Common myeloid progenitor, CD34-positive (primary cell): ENCODE measurements around the gene BIRC5.

Experiments used
- CTCF ChIA-PET: fragments of 350-600 bp; sonication (Branson Sonifier 250); formaldehyde crosslinking; loops from one replicate; lab custom pipeline; 2021; ENCODE audit warnings: antibody characterized with exemption; lab: Charles Lee
- POLR2A ChIA-PET: fragments of 350-600 bp; sonication (Branson Sonifier 250); formaldehyde crosslinking; loops from one replicate; lab custom pipeline; 2021; ENCODE audit warnings: antibody characterized with exemption; lab: Charles Lee
- DNase-seq, 3 donors: peaks; one replicate each; pipeline versions ENCODE4 v3.0.0 to v3.0.0-alpha.2; 2013
- H3K27ac ChIP-seq, 2 experiments: 1 replicate in 1 of 2; 2 replicates in 1 of 2; pipeline ENCODE4 v1.7.0; 2013; ENCODE audit warnings: inconsistent platforms in 2 of 2, low read length in 2 of 2, mild to moderate bottlenecking in 2 of 2, low read depth in 1 of 2, moderate library complexity in 1 of 2; ENCODE audit not compliant: severe bottlenecking in 2 of 2, insufficient read depth in 1 of 2, poor library complexity in 1 of 2
- H3K27me3 ChIP-seq, 5 experiments: replicated peaks in 2 of 5; 1 replicate in 3 of 5; 2 replicates in 2 of 5; pipeline versions ENCODE4 v1.6.1 to v1.7.0; 2013; ENCODE audit warnings: low read length in 4 of 5, mild to moderate bottlenecking in 2 of 5, moderate library complexity in 2 of 5, inconsistent platforms in 1 of 5; ENCODE audit not compliant: insufficient read depth in 5 of 5, control insufficient read depth in 4 of 5
- H3K36me3 ChIP-seq, 4 experiments: 1 replicate in 2 of 4; 2 replicates in 2 of 4; pipeline versions ENCODE4 v1.6.1 to v1.7.0; 2013; ENCODE audit warnings: low read length in 3 of 4, control low read depth in 1 of 4, mild to moderate bottlenecking in 1 of 4; ENCODE audit not compliant: control insufficient read depth in 4 of 4, insufficient read depth in 4 of 4
- H3K4me1 ChIP-seq, 4 experiments: 1 replicate in 3 of 4; 2 replicates in 1 of 4; pipeline versions ENCODE4 v1.6.1 to v1.7.1; 2013; ENCODE audit warnings: low read length in 3 of 4, mild to moderate bottlenecking in 3 of 4, control low read depth in 1 of 4, inconsistent platforms in 1 of 4, moderate library complexity in 1 of 4; ENCODE audit not compliant: control insufficient read depth in 4 of 4, insufficient read depth in 4 of 4; ENCODE audit errors: control extremely low read depth in 1 of 4
- H3K4me3 ChIP-seq, 7 experiments: 1 replicate in 4 of 7; 2 replicates in 3 of 7; pipeline versions ENCODE4 v1.5.1 to v1.7.0; 2013; ENCODE audit warnings: mild to moderate bottlenecking in 7 of 7, low read length in 6 of 7, moderate library complexity in 6 of 7, inconsistent platforms in 2 of 7, low read depth in 2 of 7, control low read depth in 1 of 7; ENCODE audit not compliant: insufficient read depth in 4 of 7, control insufficient read depth in 1 of 7; ENCODE audit errors: extremely low read depth in 1 of 7
- H3K9me3 ChIP-seq, 5 experiments: 1 replicate in 4 of 5; 2 replicates in 1 of 5; pipeline versions ENCODE4 v1.6.1 to v1.7.1; 2013; ENCODE audit warnings: low read length in 4 of 5, mild to moderate bottlenecking in 2 of 5, inconsistent platforms in 1 of 5, low read depth in 1 of 5, moderate library complexity in 1 of 5; ENCODE audit not compliant: control insufficient read depth in 4 of 5, insufficient read depth in 2 of 5; ENCODE audit errors: control extremely low read depth in 1 of 5
- WGBS: methylation state at CpG from one replicate; pipeline ENCODE4 v1.1.5; 2013; ENCODE audit not compliant: insufficient coverage; 5-methylcytosine and 5-hydroxymethylcytosine counted together

The BIRC5 gene

DNA sequence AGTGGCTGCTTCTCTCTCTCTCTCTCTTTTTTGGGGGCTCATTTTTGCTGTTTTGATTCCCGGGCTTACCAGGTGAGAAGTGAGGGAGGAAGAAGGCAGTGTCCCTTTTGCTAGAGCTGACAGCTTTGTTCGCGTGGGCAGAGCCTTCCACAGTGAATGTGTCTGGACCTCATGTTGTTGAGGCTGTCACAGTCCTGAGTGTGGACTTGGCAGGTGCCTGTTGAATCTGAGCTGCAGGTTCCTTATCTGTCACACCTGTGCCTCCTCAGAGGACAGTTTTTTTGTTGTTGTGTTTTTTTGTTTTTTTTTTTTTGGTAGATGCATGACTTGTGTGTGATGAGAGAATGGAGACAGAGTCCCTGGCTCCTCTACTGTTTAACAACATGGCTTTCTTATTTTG lies 9.7 kb downstream of the BIRC5 start:
- CTCF ChIA-PET: interaction anchor here (1.1 kb wide), 1 partner anchor 9 kb away, joined by 3 read pairs; no protein-coding TSS in a partner anchor
- H3K4me3 ChIP-seq: no peak overlapping the region
- H3K36me3 ChIP-seq: peaks cover 0 to 53% (median 10%) of the 10 kb centered on the region in 4 experiments
- no peaks in the 10 kb centered on the region for H3K27me3 ChIP-seq
- POLR2A ChIA-PET: no interaction called here
- H3K27ac ChIP-seq: no peak overlapping the region
- DNase-seq: no peak
- no peaks in the 10 kb centered on the region for H3K9me3 ChIP-seq
- H3K4me1 ChIP-seq: peaks cover 0 to 32% (median 18%) of the 10 kb centered on the region in 4 experiments
- WGBS: 90% methylated on average over 2 of the region's 3 CpGs

DNA sequence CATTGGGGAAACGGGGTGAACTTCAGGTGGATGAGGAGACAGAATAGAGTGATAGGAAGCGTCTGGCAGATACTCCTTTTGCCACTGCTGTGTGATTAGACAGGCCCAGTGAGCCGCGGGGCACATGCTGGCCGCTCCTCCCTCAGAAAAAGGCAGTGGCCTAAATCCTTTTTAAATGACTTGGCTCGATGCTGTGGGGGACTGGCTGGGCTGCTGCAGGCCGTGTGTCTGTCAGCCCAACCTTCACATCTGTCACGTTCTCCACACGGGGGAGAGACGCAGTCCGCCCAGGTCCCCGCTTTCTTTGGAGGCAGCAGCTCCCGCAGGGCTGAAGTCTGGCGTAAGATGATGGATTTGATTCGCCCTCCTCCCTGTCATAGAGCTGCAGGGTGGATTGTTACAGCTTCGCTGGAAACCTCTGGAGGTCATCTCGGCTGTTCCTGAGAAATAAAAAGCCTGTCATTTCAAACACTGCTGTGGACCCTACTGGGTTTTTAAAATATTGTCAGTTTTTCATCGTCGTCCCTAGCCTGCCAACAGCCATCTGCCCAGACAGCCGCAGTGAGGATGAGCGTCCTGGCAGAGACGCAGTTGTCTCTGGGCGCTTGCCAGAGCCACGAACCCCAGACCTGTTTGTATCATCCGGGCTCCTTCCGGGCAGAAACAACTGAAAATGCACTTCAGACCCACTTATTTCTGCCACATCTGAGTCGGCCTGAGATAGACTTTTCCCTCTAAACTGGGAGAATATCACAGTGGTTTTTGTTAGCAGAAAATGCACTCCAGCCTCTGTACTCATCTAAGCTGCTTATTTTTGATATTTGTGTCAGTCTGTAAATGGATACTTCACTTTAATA lies 10.4 kb downstream of the BIRC5 start:
- peaks cover 0 to 47% (median 9%) of the 10 kb centered on the region in 4 experiments for H3K36me3 ChIP-seq
- no peaks in the 10 kb centered on the region for H3K27me3 ChIP-seq
- H3K9me3 ChIP-seq: no peaks in the 10 kb centered on the region
- ChIA-PET POLR2A (interaction anchor here (0.7 kb wide), 1 partner anchor 28 kb away, joined by 3 read pairs; no protein-coding TSS in a partner anchor), CTCF (no interaction called here)
- DNase-seq: no peak
- peaks cover 0 to 32% (median 18%) of the 10 kb centered on the region in 4 experiments for H3K4me1 ChIP-seq
- H3K4me3 ChIP-seq: no peak overlapping the region
- WGBS: 96% methylated on average over 27 of the region's 27 CpGs
- H3K27ac ChIP-seq: no peak overlapping the region

DNA sequence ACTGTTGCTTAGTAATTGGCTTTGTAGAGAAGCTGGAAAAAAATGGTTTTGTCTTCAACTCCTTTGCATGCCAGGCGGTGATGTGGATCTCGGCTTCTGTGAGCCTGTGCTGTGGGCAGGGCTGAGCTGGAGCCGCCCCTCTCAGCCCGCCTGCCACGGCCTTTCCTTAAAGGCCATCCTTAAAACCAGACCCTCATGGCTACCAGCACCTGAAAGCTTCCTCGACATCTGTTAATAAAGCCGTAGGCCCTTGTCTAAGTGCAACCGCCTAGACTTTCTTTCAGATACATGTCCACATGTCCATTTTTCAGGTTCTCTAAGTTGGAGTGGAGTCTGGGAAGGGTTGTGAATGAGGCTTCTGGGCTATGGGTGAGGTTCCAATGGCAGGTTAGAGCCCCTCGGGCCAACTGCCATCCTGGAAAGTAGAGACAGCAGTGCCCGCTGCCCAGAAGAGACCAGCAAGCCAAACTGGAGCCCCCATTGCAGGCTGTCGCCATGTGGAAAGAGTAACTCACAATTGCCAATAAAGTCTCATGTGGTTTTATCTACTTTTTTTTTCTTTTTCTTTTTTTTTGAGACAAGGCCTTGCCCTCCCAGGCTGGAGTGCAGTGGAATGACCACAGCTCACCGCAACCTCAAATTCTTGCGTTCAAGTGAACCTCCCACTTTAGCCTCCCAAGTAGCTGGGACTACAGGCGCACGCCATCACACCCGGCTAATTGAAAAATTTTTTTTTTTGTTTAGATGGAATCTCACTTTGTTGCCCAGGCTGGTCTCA lies 11.2 kb downstream of the BIRC5 start:
- H3K27ac ChIP-seq: no peak overlapping the region
- H3K36me3 ChIP-seq: peaks cover 0 to 42% (median 6%) of the 10 kb centered on the region in 4 experiments
- ChIA-PET POLR2A (interaction anchor here (0.7 kb wide), 2 partner anchors 29 to 37 kb away, joined by 3 read pairs; no protein-coding TSS in a partner anchor), CTCF (interaction anchor here (0.9 to 1.7 kb wide), 3 partner anchors 11 to 25 kb away, joined by 4 read pairs; no protein-coding TSS in a partner anchor)
- DNase-seq: no peak
- H3K27me3 ChIP-seq: peaks cover 0 to under 1% (median 0%) of the 10 kb centered on the region in 5 experiments
- no peak overlapping the region for H3K4me3 ChIP-seq
- WGBS: 97% methylated on average over 13 of the region's 16 CpGs
- no peaks in the 10 kb centered on the region for H3K9me3 ChIP-seq
- H3K4me1 ChIP-seq: peaks cover 0 to 32% (median 18%) of the 10 kb centered on the region in 4 experiments

DNA sequence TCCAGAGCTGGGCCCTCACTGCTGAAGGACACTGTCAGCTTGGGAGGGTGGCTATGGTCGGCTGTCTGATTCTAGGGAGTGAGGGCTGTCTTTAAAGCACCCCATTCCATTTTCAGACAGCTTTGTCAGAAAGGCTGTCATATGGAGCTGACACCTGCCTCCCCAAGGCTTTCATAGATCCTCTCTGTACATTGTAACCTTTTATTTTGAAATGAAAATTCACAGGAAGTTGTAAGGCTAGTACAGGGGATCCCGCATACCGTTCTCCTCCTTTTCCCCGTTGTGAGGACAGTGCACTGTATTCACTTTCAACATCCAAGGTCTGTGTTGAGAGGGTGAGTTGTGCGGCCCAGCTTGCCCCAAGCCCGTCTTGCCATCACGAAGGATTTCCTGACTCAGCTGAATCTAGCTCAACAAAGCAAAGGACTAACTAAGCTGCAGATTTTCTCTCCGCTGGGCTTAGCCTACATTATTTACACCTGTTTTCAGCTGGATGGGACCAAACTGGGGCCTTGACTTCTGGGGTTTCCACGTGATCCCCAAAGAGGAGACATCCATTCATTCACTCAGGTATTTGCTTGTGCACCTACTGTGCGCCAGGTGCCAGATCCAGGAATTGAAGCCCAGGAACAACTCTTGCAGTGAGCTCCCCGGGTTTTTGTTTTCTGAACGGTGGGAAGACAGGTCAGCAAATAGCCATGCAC lies 12.2 kb downstream of the BIRC5 start:
- H3K36me3 ChIP-seq: peaks cover 0 to 37% (median 3%) of the 10 kb centered on the region in 4 experiments
- ChIA-PET POLR2A (interaction anchor here (0.6 to 1.6 kb wide), 3 partner anchors 27 to 44 kb away, joined by 3 to 6 read pairs (median 3); no protein-coding TSS in a partner anchor), CTCF (interaction anchor here (0.6 to 1.7 kb wide), 7 partner anchors 10 to 178 kb away, joined by 3 to 4 read pairs (median 4); no protein-coding TSS in a partner anchor)
- H3K9me3 ChIP-seq: no peaks in the 10 kb centered on the region
- WGBS: 87% methylated on average over 8 of the region's 12 CpGs
- peak overlapping the region in 2 of 7 experiments; percentile 23 to 61 for H3K4me3 ChIP-seq
- peaks cover 0 to 10% (median 7%) of the 10 kb centered on the region in 5 experiments for H3K27me3 ChIP-seq
- DNase-seq: no peak
- H3K27ac ChIP-seq: no peak overlapping the region
- H3K4me1 ChIP-seq: peaks cover 0 to 34% (median 18%) of the 10 kb centered on the region in 4 experiments

DNA sequence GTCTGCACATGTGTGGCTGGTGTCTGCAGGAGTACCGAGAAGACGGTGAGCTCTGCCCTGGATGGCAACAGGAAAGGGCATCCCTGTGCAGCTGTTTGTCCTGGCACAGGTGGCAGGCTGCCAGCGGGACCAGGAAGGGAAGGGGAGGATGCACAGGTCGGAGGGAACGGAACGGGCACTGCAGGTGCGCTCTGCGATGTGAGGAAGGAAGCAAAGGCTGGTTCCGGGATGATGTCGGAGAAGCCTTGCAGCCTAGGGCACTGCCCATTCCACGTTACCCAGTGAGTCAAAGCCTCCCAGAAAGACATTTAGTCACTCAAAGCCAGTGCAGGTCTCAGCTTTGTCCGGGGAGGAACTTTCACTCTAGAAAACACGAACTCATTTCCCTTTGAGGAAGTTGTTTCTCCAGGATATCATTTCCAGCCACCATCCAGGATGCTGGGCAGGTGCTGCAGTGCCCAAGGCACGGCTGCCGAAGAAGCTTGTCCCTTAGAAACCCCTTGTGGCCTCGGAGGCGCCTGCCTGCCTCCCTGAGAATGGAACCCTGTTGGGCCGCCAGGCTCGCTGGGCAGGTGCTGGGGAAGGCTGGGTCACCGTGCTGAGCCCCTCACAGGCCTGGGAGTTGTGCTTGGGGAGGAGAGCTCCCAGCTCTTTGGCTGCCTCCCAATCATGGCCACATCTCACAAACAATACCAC lies 12.9 kb downstream of the BIRC5 start:
- 24% methylated on average over 18 of the region's 20 CpGs for WGBS
- no peak overlapping the region for H3K27ac ChIP-seq
- H3K9me3 ChIP-seq: no peaks in the 10 kb centered on the region
- peaks cover 0 to 31% (median 3%) of the 10 kb centered on the region in 4 experiments for H3K36me3 ChIP-seq
- H3K27me3 ChIP-seq: peaks cover 0 to 13% (median 12%) of the 10 kb centered on the region in 5 experiments
- ChIA-PET POLR2A (interaction anchor here (0.6 to 1.6 kb wide), 2 partner anchors 27 to 44 kb away, joined by 3 to 6 read pairs; no protein-coding TSS in a partner anchor), CTCF (interaction anchor here (1.0 to 3.2 kb wide), 8 partner anchors 10 to 195 kb away, joined by 3 to 11 read pairs (median 4); no protein-coding TSS in a partner anchor)
- H3K4me1 ChIP-seq: peaks cover 0 to 38% (median 23%) of the 10 kb centered on the region in 4 experiments
- peak overlapping the region in 2 of 7 experiments; percentile 23 to 61 for H3K4me3 ChIP-seq
- peak in 2 of 3 donors; percentile 73 to 76 for DNase-seq
